Measurements from ENCODE around the gene PLA2G2F. TPM values are rescaled to one million over a fixed set of nuclear protein-coding genes. Genes with fewer than 3 reads are reported as not detected.

The PLA2G2F gene
- total RNA-seq, 1 experiment from 2014 or later, result not detected

DNA sequence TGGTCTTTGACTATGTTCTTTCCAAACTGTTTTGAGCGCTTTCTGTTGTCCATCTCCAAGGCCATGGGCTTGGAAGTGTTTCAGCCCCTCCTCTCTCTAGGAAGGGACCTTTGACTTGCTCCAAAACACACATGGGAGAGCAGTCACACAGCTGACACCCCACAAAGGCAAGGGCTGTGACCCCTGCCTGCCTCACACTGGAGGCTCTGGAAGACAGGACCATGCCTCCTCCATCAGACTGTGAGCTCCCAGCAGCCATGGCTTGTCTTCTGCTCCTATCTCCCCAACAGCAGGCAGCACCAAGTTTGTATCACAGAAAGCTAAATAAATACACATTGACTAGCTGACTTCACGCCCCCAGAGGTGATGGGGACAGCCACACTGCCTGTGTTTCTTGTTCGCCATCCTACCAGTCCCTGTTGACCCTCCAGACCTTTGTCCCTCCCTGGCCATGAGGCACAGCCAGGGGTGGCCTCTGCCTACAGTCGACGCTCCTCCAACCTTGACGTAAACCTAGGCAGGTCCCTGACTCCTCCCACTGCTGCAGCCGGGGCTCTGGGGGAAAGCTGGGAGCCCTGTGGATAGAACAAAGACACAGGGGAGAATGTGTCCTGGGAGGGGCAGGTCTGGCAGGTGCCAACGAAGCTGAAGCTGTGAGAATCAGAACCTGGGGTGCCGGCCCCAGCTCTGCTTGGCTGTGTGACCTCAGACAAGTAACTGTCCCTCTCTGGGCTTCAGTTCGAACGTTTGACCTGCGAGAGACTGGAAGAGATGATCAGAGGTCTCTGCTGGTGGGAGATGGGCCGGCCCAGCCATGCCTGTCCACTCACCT, 4.8 kb downstream of the PLA2G2F start:
- ChIA-PET CTCF (interaction anchor here (1.0 to 1.4 kb wide), 4 partner anchors 8 to 262 kb away, joined by 3 to 5 read pairs (median 4); partner anchors contain the start of gene OTUD3), POLR2A (no interaction called here)
- Mint-ChIP-seq H3K9me3 (peaks cover under 1% of the 10 kb centered on the region), H3K4me3 (no peak overlapping the region), H3K36me3 (no peaks in the 10 kb centered on the region; the same call in 1 of the 2 replicates), H3K4me1 (0 out of 2 replicates have a peak, but pooled peaks cover 3% of the 10 kb centered on the region), H3K27me3 (ENCODE audit: low read depth) (no peaks in the 10 kb centered on the region), H3K27ac (no peak overlapping the region)
- no peak for ATAC-seq
- no peak for DNase-seq (ENCODE audit: low spot score)
- TF ChIP-seq ELF4 (CRISPR knock-in tag; IDR thresholded peaks at IDR 0.05; ENCODE audit: low read depth) (no peak), ESRRA (CRISPR knock-in tag; IDR thresholded peaks at IDR 0.05; ENCODE audit: borderline replicate concordance) (no peak), HMGXB4 (CRISPR knock-in tag; IDR thresholded peaks at IDR 0.05) (no peak), AFF4 (CRISPR knock-in tag; IDR thresholded peaks at IDR 0.05; ENCODE audit: borderline replicate concordance) (no peak), GRHL2 (CRISPR knock-in tag; IDR thresholded peaks at IDR 0.05; ENCODE audit: insufficient replicate concordance, severe bottlenecking) (no peak), FOXJ3 (CRISPR knock-in tag; IDR thresholded peaks at IDR 0.05; ENCODE audit: borderline replicate concordance) (no peak), JUN (CRISPR knock-in tag; IDR thresholded peaks at IDR 0.05) (no peak), ZSCAN18 (CRISPR knock-in tag; IDR thresholded peaks at IDR 0.05) (no peak), EMX1 (CRISPR knock-in tag; IDR thresholded peaks at IDR 0.05) (no peak), NFE2L1 (CRISPR knock-in tag; IDR thresholded peaks at IDR 0.05) (no peak), FOXP1 (CRISPR knock-in tag; IDR thresholded peaks at IDR 0.05; ENCODE audit: borderline replicate concordance) (no peak), ZNF232 (CRISPR knock-in tag; IDR thresholded peaks at IDR 0.05) (no peak), ZBTB21 (CRISPR knock-in tag; IDR thresholded peaks at IDR 0.05; ENCODE audit: borderline replicate concordance) (no peak), SMAD4 (CRISPR knock-in tag; IDR thresholded peaks at IDR 0.05) (no peak)
- TF ChIP-seq, protein P1, sequence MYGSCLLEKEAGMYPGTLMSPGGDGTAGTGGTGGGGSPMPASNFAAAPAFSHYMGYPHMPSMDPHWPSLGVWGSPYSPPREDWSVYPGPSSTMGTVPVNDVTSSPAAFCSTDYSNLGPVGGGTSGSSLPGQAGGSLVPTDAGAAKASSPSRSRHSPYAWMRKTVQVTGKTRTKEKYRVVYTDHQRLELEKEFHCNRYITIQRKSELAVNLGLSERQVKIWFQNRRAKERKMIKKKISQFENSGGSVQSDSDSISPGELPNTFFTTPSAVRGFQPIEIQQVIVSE (CRISPR knock-in tag; IDR thresholded peaks at IDR 0.05; ENCODE audit: borderline replicate concordance), result no peak
- TF ChIP-seq, protein P2, sequence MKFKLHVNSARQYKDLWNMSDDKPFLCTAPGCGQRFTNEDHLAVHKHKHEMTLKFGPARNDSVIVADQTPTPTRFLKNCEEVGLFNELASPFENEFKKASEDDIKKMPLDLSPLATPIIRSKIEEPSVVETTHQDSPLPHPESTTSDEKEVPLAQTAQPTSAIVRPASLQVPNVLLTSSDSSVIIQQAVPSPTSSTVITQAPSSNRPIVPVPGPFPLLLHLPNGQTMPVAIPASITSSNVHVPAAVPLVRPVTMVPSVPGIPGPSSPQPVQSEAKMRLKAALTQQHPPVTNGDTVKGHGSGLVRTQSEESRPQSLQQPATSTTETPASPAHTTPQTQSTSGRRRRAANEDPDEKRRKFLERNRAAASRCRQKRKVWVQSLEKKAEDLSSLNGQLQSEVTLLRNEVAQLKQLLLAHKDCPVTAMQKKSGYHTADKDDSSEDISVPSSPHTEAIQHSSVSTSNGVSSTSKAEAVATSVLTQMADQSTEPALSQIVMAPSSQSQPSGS (CRISPR knock-in tag; IDR thresholded peaks at IDR 0.05; ENCODE audit: borderline replicate concordance, low read depth), result no peak
